GM10266 (cell line): ENCODE data around the gene CFAP46.

Source experiments
- DNase-seq: peaks from one replicate; pipeline ENCODE4 v3.0.0; 2012; ENCODE audit errors: extremely low spot score
- TF ChIP-seq, protein P1 (sequence below): IDR thresholded peaks from 2 replicates; pipeline ENCODE4 v1.5.1; 2012; ENCODE audit warnings: mild to moderate bottlenecking, low read depth; ENCODE audit not compliant: control insufficient read depth, insufficient read depth; ENCODE audit errors: missing control alignments

The CFAP46 gene

GRCh38 chr10:132973903-132974241 is 31.5 kb upstream of the CFAP46 start:
- no peak for DNase-seq
- TF ChIP-seq, protein P1, sequence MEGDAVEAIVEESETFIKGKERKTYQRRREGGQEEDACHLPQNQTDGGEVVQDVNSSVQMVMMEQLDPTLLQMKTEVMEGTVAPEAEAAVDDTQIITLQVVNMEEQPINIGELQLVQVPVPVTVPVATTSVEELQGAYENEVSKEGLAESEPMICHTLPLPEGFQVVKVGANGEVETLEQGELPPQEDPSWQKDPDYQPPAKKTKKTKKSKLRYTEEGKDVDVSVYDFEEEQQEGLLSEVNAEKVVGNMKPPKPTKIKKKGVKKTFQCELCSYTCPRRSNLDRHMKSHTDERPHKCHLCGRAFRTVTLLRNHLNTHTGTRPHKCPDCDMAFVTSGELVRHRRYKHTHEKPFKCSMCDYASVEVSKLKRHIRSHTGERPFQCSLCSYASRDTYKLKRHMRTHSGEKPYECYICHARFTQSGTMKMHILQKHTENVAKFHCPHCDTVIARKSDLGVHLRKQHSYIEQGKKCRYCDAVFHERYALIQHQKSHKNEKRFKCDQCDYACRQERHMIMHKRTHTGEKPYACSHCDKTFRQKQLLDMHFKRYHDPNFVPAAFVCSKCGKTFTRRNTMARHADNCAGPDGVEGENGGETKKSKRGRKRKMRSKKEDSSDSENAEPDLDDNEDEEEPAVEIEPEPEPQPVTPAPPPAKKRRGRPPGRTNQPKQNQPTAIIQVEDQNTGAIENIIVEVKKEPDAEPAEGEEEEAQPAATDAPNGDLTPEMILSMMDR, result no peak

DNA sequence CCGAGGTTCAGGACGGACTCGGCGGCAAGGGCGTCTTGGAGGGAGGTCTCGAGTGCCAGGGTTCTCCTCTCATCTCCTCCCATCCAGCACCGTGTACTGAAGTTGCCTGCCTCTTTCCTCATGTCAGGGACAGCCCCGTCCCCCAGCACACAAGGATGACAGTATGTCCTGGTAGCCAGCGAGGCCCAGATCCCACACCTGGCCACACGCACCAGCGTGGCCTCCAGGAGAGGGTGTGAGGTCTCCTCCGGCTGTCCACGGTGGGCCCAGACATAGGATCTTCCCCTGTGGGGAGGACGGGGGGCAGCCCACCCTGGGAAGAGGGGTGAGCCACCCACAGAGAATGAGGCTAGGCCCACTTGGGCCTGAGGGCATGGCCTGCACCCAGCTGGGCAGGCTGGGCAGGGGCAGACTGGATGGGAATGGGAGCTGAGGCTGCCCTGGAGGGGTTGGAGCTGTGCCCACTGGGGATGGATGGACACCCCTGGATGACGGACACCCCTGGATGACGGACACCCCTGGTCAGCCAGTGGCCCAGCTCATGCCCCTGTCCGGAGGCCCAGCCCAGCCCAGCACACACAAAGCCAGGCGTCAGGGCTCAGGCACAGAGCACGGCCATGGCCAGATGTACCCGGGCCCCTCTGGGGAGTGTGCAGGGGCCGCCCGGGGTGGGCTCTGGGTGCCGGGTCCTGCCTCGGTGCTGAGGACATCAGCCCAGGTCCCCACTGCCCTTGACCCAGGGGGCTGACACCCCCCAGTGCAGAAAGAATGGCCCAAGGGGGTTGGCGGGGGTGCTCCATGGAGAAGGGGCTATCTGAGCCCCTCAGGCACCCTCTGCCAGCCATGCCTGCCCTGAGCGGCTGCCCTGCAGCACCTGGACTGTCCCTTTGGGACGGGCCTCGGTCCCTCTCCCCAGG is 30.9 kb upstream of the CFAP46 start:
- TF ChIP-seq, protein P1, result no peak

GRCh38 chr10:132972149-132972985 is 30.0 kb upstream of the CFAP46 start:
- TF ChIP-seq, protein P1, result no peak
- no peak for DNase-seq

More for the DNA sequence above, 30.9 kb upstream of the CFAP46 start:
- DNase-seq, result no peak

DNA sequence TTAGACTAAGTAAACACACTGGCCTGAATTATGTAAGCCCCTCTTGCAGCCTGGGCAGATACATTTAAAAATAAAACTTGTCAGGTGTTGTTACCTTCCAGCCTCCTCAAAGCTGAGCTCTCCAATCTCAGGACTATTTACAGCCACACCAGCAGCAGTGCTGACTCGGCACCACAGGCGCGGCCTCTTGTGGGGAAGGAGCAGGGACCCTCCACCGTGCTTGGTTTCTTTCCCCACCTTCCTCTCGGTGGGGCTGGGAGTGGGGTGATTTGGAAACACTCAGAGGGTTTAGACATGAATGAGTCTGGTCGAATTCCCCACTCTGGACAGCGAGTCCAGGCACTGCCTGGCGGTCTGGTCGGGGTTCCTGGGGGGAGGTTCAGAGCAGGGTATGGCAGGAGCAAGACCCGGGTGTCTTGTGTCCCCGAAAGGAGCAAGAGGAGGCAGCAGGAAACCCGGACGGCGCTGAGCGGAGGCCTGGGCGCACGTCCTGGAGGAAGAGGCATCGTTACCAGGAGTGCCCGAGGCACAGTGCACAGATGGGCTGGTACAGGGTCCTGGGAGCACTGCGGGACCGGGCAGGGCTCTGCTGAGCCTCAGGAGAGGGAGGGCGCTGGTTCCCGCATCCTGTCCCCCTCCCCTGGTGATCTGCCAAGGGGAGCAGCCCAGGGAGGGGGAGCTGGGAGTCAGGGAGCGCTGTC is 29.2 kb upstream of the CFAP46 start:
- TF ChIP-seq, protein P1, result no peak
- DNase-seq, result no peak

- DNase-seq, result no peak
- TF ChIP-seq, protein P1, result no peak
Measured at GRCh38 chr10:132970641-132971438, 28.5 kb upstream of the CFAP46 start.

DNA sequence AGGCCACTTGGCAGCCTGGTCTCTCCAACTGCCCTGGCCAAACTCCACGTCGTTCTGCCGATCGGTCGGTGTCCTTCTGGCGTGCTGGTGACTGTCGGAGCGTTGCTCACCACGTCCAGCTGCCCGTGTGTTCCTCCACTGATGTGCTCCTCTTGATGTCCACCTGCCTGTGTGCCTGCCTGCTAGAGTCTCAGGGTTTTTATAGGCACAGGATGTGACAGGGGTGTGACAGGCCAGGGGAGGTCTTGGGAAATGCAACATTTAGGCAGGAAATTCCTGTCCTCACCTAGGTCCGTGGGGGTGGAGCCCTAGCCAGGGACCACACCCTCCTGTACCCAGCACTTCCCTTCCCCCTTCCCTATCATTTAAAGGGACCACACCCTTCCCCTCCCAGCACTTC is 25.2 kb upstream of the CFAP46 start:
- DNase-seq, result no peak
- TF ChIP-seq, protein P1, result no peak
